Left cardiac atrium (tissue), 4 donors: Measurements from ENCODE around the gene MYOM3. TPM values are rescaled to one million over a fixed set of nuclear protein-coding genes. Genes with fewer than 3 reads are reported as not detected.

Experiments used
- ATAC-seq, 2 donors: fragments of 200-7000 bp; cut with Tn5 transposase; one replicate each; pipeline ENCODE4 v1.9.1; 2020; ENCODE audit warnings: mild to moderate bottlenecking in 2 of 2, moderate library complexity in 2 of 2
- DNase-seq: peaks from one replicate; pipeline ENCODE4 v3.0.0-alpha.2; 2020
- intact Hi-C, 2 donors: fragments of 100-400 bp; cut with DNase I; formaldehyde crosslinking; loops; one replicate each; pipeline versions ENCODE4 v1.14.1 to v1.15.1; 2022 to 2023
- total RNA-seq, 2 donors: library from RNA; stranded (reverse); fragmentation: NEBNext Ultra II Directional; extraction: Animal tissue kit (Norgen Biotek cat#: 25700); gene quantifications; one replicate each; pipeline ENCODE4 v1.2.1, GENCODE V29; 2021
- donor health status: DM: no; HTN: yes; CAD: no.
- donor health status: DM: no; HTN: yes; CAD: no; lungs with severe emphysema.
- donor health status: DM: yes; HTN: yes; CAD: no.
- donor health status: Dilated cardiomyopathy.

Gene MYOM3
- total RNA-seq, 2 donors from 2014 or later, result 160 to 224 TPM

- no peak for ATAC-seq
- no peak for DNase-seq
- intact Hi-C loops, result no loop called here
Measured at GRCh38 chr1:24085007-24085406, 26.9 kb downstream of the MYOM3 start.

- DNase-seq (no peak), ATAC-seq (no peak)
- intact Hi-C loops, result no loop called here
Measured at GRCh38 chr1:24084050-24084449, 27.9 kb downstream of the MYOM3 start.

GRCh38 chr1:24082372-24082771 lies 29.6 kb downstream of the MYOM3 start:
- no peak for ATAC-seq
- DNase-seq, result no peak
- intact Hi-C loops, result no loop called here

- DNase-seq, result no peak
- ATAC-seq, result no peak
- intact Hi-C loops, result no loop called here
Measured at GRCh38 chr1:24081190-24081589, 30.7 kb downstream of the MYOM3 start.

- DNase-seq, result peak; percentile 64
- intact Hi-C loops, result no loop called here
- ATAC-seq, result peak; percentile 80 to 81
Measured at GRCh38 chr1:24080131-24080530, 31.8 kb downstream of the MYOM3 start.

GRCh38 chr1:24077278-24077978 lies 34.5 kb downstream of the MYOM3 start:
- ATAC-seq, result peak; percentile 43 to 45
- no peak for DNase-seq
- intact Hi-C loops, result loop anchor here in 1 of 2 donors (10.0 kb wide), 1 partner anchor 107 kb away; the partner anchor contains the start of gene IFNLR1

GRCh38 chr1:24075946-24076345 lies 36.0 kb downstream of the MYOM3 start:
- ATAC-seq (no peak), DNase-seq (no peak)
- intact Hi-C loops, result loop anchor here in 1 of 2 donors (10.0 kb wide), 1 partner anchor 109 kb away; the partner anchor contains the start of gene IFNLR1

- no peak for DNase-seq
- intact Hi-C loops, result loop anchor here in 1 of 2 donors (10.0 kb wide), 1 partner anchor 109 kb away; the partner anchor contains the start of gene IFNLR1
- no peak for ATAC-seq
Measured at GRCh38 chr1:24075590-24075854, 36.4 kb downstream of the MYOM3 start.

GRCh38 chr1:24074817-24075589 lies 36.9 kb downstream of the MYOM3 start:
- no peak for DNase-seq

GRCh38 chr1:24074196-24074595 lies 37.7 kb downstream of the MYOM3 start:
- ATAC-seq, result no peak
- peak; percentile 12 for DNase-seq
- intact Hi-C loops, result loop anchor here in 1 of 2 donors (10.0 kb wide), 1 partner anchor 111 kb away; the partner anchor contains the start of gene IFNLR1

More at GRCh38 chr1:24074817-24075589, 36.9 kb downstream of the MYOM3 start:
- intact Hi-C loops, result loop anchor here in 1 of 2 donors (10.0 kb wide), 1 partner anchor 110 kb away; the partner anchor contains the start of gene IFNLR1
- ATAC-seq, result no peak

- no peak for ATAC-seq
- DNase-seq, result no peak
- intact Hi-C loops, result loop anchor here in 1 of 2 donors (10.0 kb wide), 1 partner anchor 113 kb away; the partner anchor contains the start of gene IFNLR1
Measured at GRCh38 chr1:24071941-24072340, 40.0 kb downstream of the MYOM3 start.

GRCh38 chr1:24070821-24071393 lies 41.0 kb downstream of the MYOM3 start:
- peak; percentile 84 for DNase-seq
- intact Hi-C loops, result loop anchor here in 1 of 2 donors (1.0 to 10.0 kb wide), 2 partner anchors 41 to 114 kb away; partner anchors contain the start of genes IFNLR1 and MYOM3
- ATAC-seq, result peak; percentile 85 to 92

GRCh38 chr1:24069817-24070216 lies 42.1 kb downstream of the MYOM3 start:
- intact Hi-C loops, result loop anchor here in 1 of 2 donors (1.0 to 10.0 kb wide), 2 partner anchors 42 to 115 kb away; partner anchors contain the start of genes IFNLR1 and MYOM3
- ATAC-seq (no peak), DNase-seq (no peak)

- DNase-seq (no peak), ATAC-seq (no peak)
- intact Hi-C loops, result no loop called here
Measured at GRCh38 chr1:24067978-24068377, 44.0 kb downstream of the MYOM3 start.

- no peak for ATAC-seq
- intact Hi-C loops, result no loop called here
- no peak for DNase-seq
Measured at GRCh38 chr1:24065304-24065703, 46.6 kb downstream of the MYOM3 start.

- DNase-seq, result no peak
- intact Hi-C loops, result no loop called here
- no peak for ATAC-seq
Measured at GRCh38 chr1:24062221-24062620, 49.7 kb downstream of the MYOM3 start.

GRCh38 chr1:24060482-24060881 lies 51.5 kb downstream of the MYOM3 start:
- DNase-seq (no peak), ATAC-seq (no peak)
- intact Hi-C loops, result no loop called here

- DNase-seq, result no peak
- ATAC-seq, result no peak
- intact Hi-C loops, result no loop called here
Measured at GRCh38 chr1:24058671-24059455, 53.1 kb downstream of the MYOM3 start.

GRCh38 chr1:24057171-24057570 lies 54.8 kb downstream of the MYOM3 start:
- intact Hi-C loops, result no loop called here
- ATAC-seq (no peak), DNase-seq (no peak)
